HG03159 (cell line): Measurements from ENCODE around the gene RELA.
"Not testable (repeated sequence)": the region's sequence is repeated elsewhere in the genome, so short reads cannot be mapped to it uniquely, and the experiment has no call there.

Experiments
- ATAC-seq: cut with Tn5 transposase; IDR thresholded peaks from one replicate; pipeline ENCODE4 v1.9.1; 2021; ENCODE audit warnings: mild to moderate bottlenecking, moderate library complexity; ENCODE audit not compliant: unreplicated experiment

RELA gene

GRCh38 chr11:65672180-65672860, 9.6 kb upstream of the RELA start:
- ATAC-seq = no peak

- ATAC-seq = no peak
Measured at GRCh38 chr11:65663639-65664200, 1.0 kb upstream of the RELA start.

- peak; percentile 3 for ATAC-seq
Measured at GRCh38 chr11:65662247-65662798, 393 bp downstream of the RELA start.

DNA sequence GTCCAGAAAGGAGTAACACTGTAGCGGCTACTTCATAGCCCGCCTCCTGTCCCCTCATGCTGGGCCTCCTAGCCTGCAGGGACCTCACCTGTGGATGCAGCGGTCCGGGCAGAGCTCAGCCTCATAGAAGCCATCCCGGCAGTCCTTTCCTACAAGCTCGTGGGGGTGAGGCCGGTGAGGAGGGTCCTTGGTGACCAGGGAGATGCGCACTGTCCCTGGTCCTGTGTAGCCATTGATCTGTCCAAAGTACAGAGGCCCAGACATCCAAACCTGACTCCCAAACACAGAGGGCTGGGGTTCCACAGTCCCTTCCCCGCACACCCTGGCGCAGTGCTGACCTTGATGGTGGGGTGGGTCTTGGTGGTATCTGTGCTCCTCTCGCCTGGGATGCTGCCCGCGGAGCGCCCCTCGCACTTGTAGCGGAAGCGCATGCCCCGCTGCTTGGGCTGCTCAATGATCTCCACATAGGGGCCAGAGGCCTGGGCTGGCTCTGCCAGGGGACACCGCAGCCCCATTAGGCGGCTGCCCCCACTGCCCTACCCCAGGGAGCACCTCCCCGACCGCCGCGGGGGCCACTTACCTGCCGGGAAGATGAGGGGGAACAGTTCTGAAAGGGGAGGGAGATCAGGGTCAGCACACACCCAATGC, 993 bp downstream of the RELA start:
- no peak for ATAC-seq

- ATAC-seq = not testable (repeated sequence)
Measured at GRCh38 chr11:65660908-65661307, 1.8 kb downstream of the RELA start.

- ATAC-seq = no peak
Measured at GRCh38 chr11:65660038-65660437, 2.7 kb downstream of the RELA start.

DNA sequence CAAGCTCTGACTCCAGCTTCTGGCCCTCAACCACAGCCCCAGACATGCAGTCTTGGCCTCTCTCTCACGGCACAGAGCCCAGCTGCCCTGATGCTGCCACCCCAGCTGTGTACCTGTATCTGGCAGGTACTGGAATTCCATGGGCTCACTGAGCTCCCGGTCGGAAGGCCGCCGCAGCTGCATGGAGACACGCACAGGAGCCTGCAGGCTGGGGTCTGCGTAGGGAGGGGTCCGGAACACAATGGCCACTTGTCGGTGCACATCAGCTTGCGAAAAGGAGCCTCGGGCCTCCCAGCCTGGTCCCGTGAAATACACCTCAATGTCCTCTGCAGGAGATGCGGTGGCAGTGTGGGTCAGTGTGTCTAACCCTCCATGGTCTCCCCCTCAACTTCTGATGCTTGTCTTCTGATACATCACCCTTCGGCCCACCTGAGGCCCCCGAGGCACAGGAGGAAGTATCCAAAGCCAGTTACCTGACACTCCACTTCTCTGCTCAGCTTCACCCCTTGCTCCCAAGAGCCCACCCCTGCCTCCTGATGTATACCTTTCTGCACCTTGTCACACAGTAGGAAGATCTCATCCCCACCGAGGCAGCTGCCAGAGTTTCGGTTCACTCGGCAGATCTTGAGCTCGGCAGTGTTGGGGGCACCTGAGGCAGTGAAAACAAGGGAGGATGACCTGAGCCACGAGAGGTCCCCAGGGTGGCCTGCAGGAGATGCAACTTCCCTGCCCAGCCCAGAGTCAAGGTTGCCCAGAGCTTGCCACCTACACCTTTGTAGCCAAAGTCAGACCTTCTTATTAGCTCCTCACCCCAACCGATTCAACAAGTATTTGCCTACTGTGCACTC, 4.3 kb downstream of the RELA start:
- ATAC-seq = no peak

- no peak for ATAC-seq
Measured at GRCh38 chr11:65657426-65657825, 5.3 kb downstream of the RELA start.

GRCh38 chr11:65655570-65656332, 7.0 kb downstream of the RELA start:
- no peak for ATAC-seq

GRCh38 chr11:65654375-65655349, 8.1 kb downstream of the RELA start:
- ATAC-seq = no peak

- ATAC-seq = peak; percentile 4
Measured at GRCh38 chr11:65653229-65654225, 9.2 kb downstream of the RELA start.

- ATAC-seq = peak; percentile 68
Measured at GRCh38 chr11:65652511-65653228, 10.0 kb downstream of the RELA start.

- peak; percentile 18 for ATAC-seq
Measured at GRCh38 chr11:65651589-65652510, 10.9 kb downstream of the RELA start.

GRCh38 chr11:65651339-65651588, 11.5 kb downstream of the RELA start:
- ATAC-seq = no peak

DNA sequence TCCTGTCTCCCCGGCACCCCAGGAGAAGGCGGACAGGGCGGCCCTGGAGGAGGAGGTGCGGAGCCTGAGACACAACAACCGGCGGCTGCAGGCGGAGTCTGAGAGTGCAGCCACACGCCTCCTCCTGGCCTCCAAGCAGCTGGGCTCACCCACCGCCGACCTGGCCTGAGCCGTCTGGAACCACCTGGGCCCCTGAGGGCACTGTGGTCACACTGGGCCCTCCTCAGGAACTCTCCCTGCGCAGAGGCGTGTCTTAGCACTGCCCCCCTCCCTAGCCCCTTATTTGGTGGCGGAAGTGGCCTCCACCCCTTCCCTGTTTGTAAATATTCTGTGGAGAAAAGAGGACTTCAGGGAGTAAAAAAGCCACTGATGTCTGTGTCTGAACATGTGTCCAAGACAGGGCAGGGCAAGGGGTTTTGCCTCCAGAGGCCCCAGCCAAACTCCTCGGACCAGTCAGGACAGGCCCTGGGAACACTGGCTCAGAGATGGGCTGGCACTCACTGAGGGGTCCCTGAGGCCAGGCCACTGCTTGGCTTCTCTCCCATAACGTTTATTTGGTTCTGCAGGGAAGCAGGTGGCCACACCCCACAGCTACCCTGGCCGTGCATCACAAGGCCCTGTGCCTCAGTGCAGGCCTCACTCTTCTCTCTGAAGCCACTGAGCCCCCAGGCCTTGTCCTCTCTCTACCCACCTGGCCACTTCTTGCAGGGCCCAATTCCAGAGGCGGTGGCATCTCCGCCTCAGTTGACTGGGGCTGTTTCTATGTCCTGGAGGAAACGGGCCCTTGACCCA, 12.0 kb downstream of the RELA start:
- no peak for ATAC-seq
